Osteoblast (primary cell): Measurements from ENCODE around the gene NTRK2. TPM values are rescaled to one million over a fixed set of nuclear protein-coding genes. Genes with fewer than 3 reads are reported as not detected.

Experiments
- DNase-seq: peaks from one replicate; pipeline ENCODE4 v3.0.0; 2011; ENCODE audit warnings: low spot score, mixed read lengths; ENCODE audit not compliant: insufficient read length; ENCODE audit errors: missing footprints
- H2AFZ ChIP-seq: 2 replicates; pipeline ENCODE4 v1.6.0; 2011; ENCODE audit warnings: mild to moderate bottlenecking, low read length
- H3K27ac ChIP-seq: 2 replicates; pipeline ENCODE4 v1.5.1; 2011; ENCODE audit warnings: mild to moderate bottlenecking, low read depth, low read length, moderate library complexity
- H3K27me3 ChIP-seq: 2 replicates; pipeline ENCODE4 v1.6.0; 2012; ENCODE audit warnings: mild to moderate bottlenecking, control low read depth, inconsistent platforms, low read length, moderate library complexity; ENCODE audit not compliant: insufficient read depth
- H3K36me3 ChIP-seq: 2 replicates; pipeline ENCODE4 v1.5.1; 2011; ENCODE audit warnings: mild to moderate bottlenecking, low read length, control low read depth, moderate library complexity; ENCODE audit not compliant: insufficient read depth
- H3K4me1 ChIP-seq: 2 replicates; pipeline ENCODE4 v1.5.1; 2011; ENCODE audit warnings: mild to moderate bottlenecking, low read length, control low read depth, moderate library complexity; ENCODE audit not compliant: insufficient read depth
- H3K4me2 ChIP-seq: 2 replicates; pipeline ENCODE4 v1.6.0; 2011; ENCODE audit warnings: mild to moderate bottlenecking, low read length; ENCODE audit not compliant: insufficient read depth
- H3K4me3 ChIP-seq: fragments of 200-600 bp; sonication (generic); 3 replicates; pipeline ENCODE4 v1.5.1; 2012; ENCODE audit warnings: mild to moderate bottlenecking, low read length, inconsistent platforms; ENCODE audit not compliant: insufficient read depth
- H3K79me2 ChIP-seq: 2 replicates; pipeline ENCODE4 v1.6.0; 2012; ENCODE audit warnings: mild to moderate bottlenecking, low read length, control low read depth, inconsistent platforms; ENCODE audit not compliant: insufficient read depth
- H3K9me3 ChIP-seq: 2 replicates; pipeline ENCODE4 v1.5.1; 2011; ENCODE audit warnings: low read depth, low read length, control low read depth
- H4K20me1 ChIP-seq: 2 replicates; pipeline ENCODE4 v1.6.0; 2012; ENCODE audit warnings: mild to moderate bottlenecking, low read length, control low read depth; ENCODE audit not compliant: insufficient read depth
- CTCF ChIP-seq: IDR thresholded peaks from 2 replicates; pipeline ENCODE4 v1.5.1; 2011; ENCODE audit warnings: mild to moderate bottlenecking, low read depth, low read length, moderate library complexity; ENCODE audit errors: extremely low read depth
- total RNA-seq: library from RNA; depleted of rRNA; stranded (reverse); fragments of >200 nt; gene quantifications from 2 replicates; pipeline ENCODE4 v1.2.3, GENCODE V29; 2012

NTRK2 gene
- total RNA-seq, 1 donor = 3.3 TPM

GRCh38 chr9:84843175-84843824, 173.8 kb downstream of the NTRK2 start:
- no peak for DNase-seq
- no peak overlapping the region for H2AFZ ChIP-seq
- H3K79me2 ChIP-seq = no peaks in the 10 kb centered on the region
- H3K4me2 ChIP-seq = no peak overlapping the region
- no peaks in the 10 kb centered on the region for H3K9me3 ChIP-seq
- H4K20me1 ChIP-seq = no peaks in the 10 kb centered on the region
- no peaks in the 10 kb centered on the region for H3K27me3 ChIP-seq
- no peak for TF ChIP-seq CTCF
- no peak overlapping the region for H3K4me3 ChIP-seq
- no peaks in the 10 kb centered on the region for H3K36me3 ChIP-seq
- H3K4me1 ChIP-seq = no peaks in the 10 kb centered on the region
- H3K27ac ChIP-seq = no peak overlapping the region

- no peak overlapping the region for H3K4me3 ChIP-seq
- no peak for DNase-seq
- no peak for TF ChIP-seq CTCF
These were observed 176.7 kb downstream of the NTRK2 start for GRCh38 chr9:84845956-84846900.

DNA sequence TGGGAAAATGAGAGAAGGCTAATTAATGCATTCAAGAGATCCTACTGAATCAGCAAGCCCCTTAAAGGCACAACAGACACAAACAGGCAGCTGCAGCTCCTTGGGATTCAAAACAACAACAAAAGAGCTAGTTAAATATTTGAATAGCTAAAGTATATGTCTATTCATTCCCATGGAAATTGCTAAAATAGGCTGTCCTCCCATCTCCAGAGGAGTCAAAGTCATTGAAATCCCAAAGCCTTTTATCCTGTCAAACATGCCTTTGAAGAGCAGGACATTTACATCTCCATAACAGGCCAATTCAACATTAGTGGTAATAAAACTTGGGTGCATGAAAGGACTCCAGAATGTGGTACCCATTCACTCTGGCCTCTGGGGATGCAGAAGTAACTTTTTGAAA, 177.4 kb downstream of the NTRK2 start:
- Histone ChIP-seq H3K4me3 (no peak overlapping the region), H3K4me1 (no peaks in the 10 kb centered on the region), H3K79me2 (no peaks in the 10 kb centered on the region), H4K20me1 (no peaks in the 10 kb centered on the region), H2AFZ (no peak overlapping the region), H3K9me3 (no peaks in the 10 kb centered on the region), H3K36me3 (no peaks in the 10 kb centered on the region), H3K27me3 (no peaks in the 10 kb centered on the region), H3K27ac (no peak overlapping the region), H3K4me2 (no peak overlapping the region)
- no peak for TF ChIP-seq CTCF
- no peak for DNase-seq

More at GRCh38 chr9:84845956-84846900, 176.7 kb downstream of the NTRK2 start:
- H3K36me3 ChIP-seq = no peaks in the 10 kb centered on the region
- no peaks in the 10 kb centered on the region for H3K4me1 ChIP-seq
- no peak overlapping the region for H2AFZ ChIP-seq
- no peaks in the 10 kb centered on the region for H3K27me3 ChIP-seq
- no peaks in the 10 kb centered on the region for H3K9me3 ChIP-seq
- no peak overlapping the region for H3K4me2 ChIP-seq
- no peaks in the 10 kb centered on the region for H3K79me2 ChIP-seq
- H4K20me1 ChIP-seq = no peaks in the 10 kb centered on the region
- H3K27ac ChIP-seq = no peak overlapping the region

GRCh38 chr9:84849049-84849448, 179.5 kb downstream of the NTRK2 start:
- H3K79me2 ChIP-seq = no peaks in the 10 kb centered on the region
- H3K27ac ChIP-seq = no peak overlapping the region
- H3K4me2 ChIP-seq = no peak overlapping the region
- no peaks in the 10 kb centered on the region for H3K4me1 ChIP-seq
- no peak overlapping the region for H2AFZ ChIP-seq
- TF ChIP-seq CTCF = no peak
- no peaks in the 10 kb centered on the region for H4K20me1 ChIP-seq
- no peaks in the 10 kb centered on the region for H3K36me3 ChIP-seq
- no peaks in the 10 kb centered on the region for H3K27me3 ChIP-seq
- H3K4me3 ChIP-seq = no peak overlapping the region
- DNase-seq = no peak
- H3K9me3 ChIP-seq = no peaks in the 10 kb centered on the region
